GM12875 (cell line): ENCODE results near the gene KIAA1614.
"Not testable (repeated sequence)": the region's sequence is repeated elsewhere in the genome, so short reads cannot be mapped to it uniquely, and the experiment has no call there.

Experiments
- H3K4me3 ChIP-seq: one replicate; pipeline ENCODE4 v1.5.1; 2011; ENCODE audit warnings: low read depth, low read length, control low read depth
- CTCF ChIP-seq: IDR thresholded peaks from 2 replicates; pipeline ENCODE4 v1.5.1; 2011; ENCODE audit warnings: low read depth, mild to moderate bottlenecking, control low read depth, inconsistent platforms, low read length, moderate library complexity, borderline replicate concordance; ENCODE audit not compliant: insufficient read depth

Gene KIAA1614

GRCh38 chr1:180962178-180962577 lies 49.5 kb downstream of the KIAA1614 start:
- no peak overlapping the region for H3K4me3 ChIP-seq
- no peak for TF ChIP-seq CTCF

GRCh38 chr1:180964056-180964455 lies 51.4 kb downstream of the KIAA1614 start:
- no peak overlapping the region for H3K4me3 ChIP-seq
- TF ChIP-seq CTCF, result no peak

GRCh38 chr1:180964595-180964994 lies 51.9 kb downstream of the KIAA1614 start:
- no peak for TF ChIP-seq CTCF
- H3K4me3 ChIP-seq, result no peak overlapping the region

- H3K4me3 ChIP-seq, result no peak overlapping the region
- no peak for TF ChIP-seq CTCF
Observed at GRCh38 chr1:180966312-180966711, 53.6 kb downstream of the KIAA1614 start.

GRCh38 chr1:180966744-180967536 lies 54.2 kb downstream of the KIAA1614 start:
- H3K4me3 ChIP-seq, result no peak overlapping the region
- TF ChIP-seq CTCF, result no peak

- TF ChIP-seq CTCF, result no peak
- H3K4me3 ChIP-seq, result no peak overlapping the region
Observed at GRCh38 chr1:180967558-180967957, 54.9 kb downstream of the KIAA1614 start.

GRCh38 chr1:180968834-180969233 lies 56.1 kb downstream of the KIAA1614 start:
- H3K4me3 ChIP-seq, result not testable (repeated sequence)

GRCh38 chr1:180969434-180969833 lies 56.7 kb downstream of the KIAA1614 start:
- no peak overlapping the region for H3K4me3 ChIP-seq
- TF ChIP-seq CTCF, result no peak
